Cardiac muscle cell (in vitro differentiated cells and primary cell): Measurements from ENCODE around the gene GPRASP3. TPM values are rescaled to one million over a fixed set of nuclear protein-coding genes. Genes with fewer than 3 reads are reported as not detected.
"Not testable (repeated sequence)": the region's sequence is repeated elsewhere in the genome, so short reads cannot be mapped to it uniquely, and the experiment has no call there.

Experiments
- DNase-seq, 2 donors: peaks; one replicate each; pipeline versions ENCODE4 v3.0.0 to v3.0.0-alpha.2; 2010 to 2017; ENCODE audit warnings: low read depth in 1 of 2, low spot score in 1 of 2
- H3K27ac ChIP-seq: fragments of 200-600 bp; sonication (generic); 2 replicates; pipeline ENCODE4 v1.5.1; 2016
- H3K27me3 ChIP-seq: fragments of 200-600 bp; sonication (generic); 2 replicates; pipeline ENCODE4 v1.6.0; 2016; ENCODE audit warnings: control low read depth
- H3K36me3 ChIP-seq: fragments of 200-600 bp; sonication (generic); 2 replicates; pipeline ENCODE4 v1.5.1; 2016; ENCODE audit warnings: control low read depth
- H3K4me1 ChIP-seq: fragments of 200-600 bp; sonication (generic); 2 replicates; pipeline ENCODE4 v1.8.1; 2017; ENCODE audit warnings: low read depth, mild to moderate bottlenecking, mixed run types
- H3K4me3 ChIP-seq: fragments of 200-600 bp; sonication (generic); 2 replicates; pipeline ENCODE4 v1.5.1; 2016; ENCODE audit warnings: mild to moderate bottlenecking
- H3K9me3 ChIP-seq: fragments of 200-600 bp; sonication (generic); 2 replicates; pipeline ENCODE4 v1.5.1; 2017; ENCODE audit warnings: low read depth, mild to moderate bottlenecking, control low read depth
- CTCF ChIP-seq: IDR thresholded peaks from 2 replicates; pipeline ENCODE4 v1.5.1; 2012; ENCODE audit warnings: low read depth, mild to moderate bottlenecking, low read length
- polyA plus RNA-seq: library from polyadenylated mRNA; unstranded; fragments of >200 nt; fragmentation: Nextera tagmentation; extraction: Ambion mirVana; gene quantifications from 2 replicates; pipeline ENCODE4 v1.2.1, GENCODE V29; 2016
- total RNA-seq: library from RNA; depleted of rRNA; stranded (reverse); fragments of >200 nt; gene quantifications from 2 replicates; pipeline ENCODE4 v1.2.3, GENCODE V29; 2016

The GPRASP3 gene
- total RNA-seq, result 5.2 and 12.7 TPM in 2 replicates
- 8.9 and 9.6 TPM in 2 replicates for polyA plus RNA-seq

- H3K27me3 ChIP-seq, result no peaks in the 10 kb centered on the region
- DNase-seq, result peak in 1 of 2 donors; percentile 65
- no peaks in the 10 kb centered on the region for H3K36me3 ChIP-seq
- no peaks in the 10 kb centered on the region for H3K4me1 ChIP-seq
- no peak within 1 kb of the TSS for H3K27ac ChIP-seq
- H3K9me3 ChIP-seq, result no peaks in the 10 kb centered on the region
- no peak for TF ChIP-seq CTCF
- H3K4me3 ChIP-seq, result no peak within 1 kb of the TSS
Measured at GRCh38 chrX:102720237-102721168, at the start of gene GPRASP3. Gene GPRASP3 (plus strand): TSS chrX:102720743. CDS start chrX:102748996, 28,253 bp downstream.

GRCh38 chrX:102672856-102673255 is 47.7 kb upstream of the GPRASP3 start:
- Histone ChIP-seq H3K4me1 (no peaks in the 10 kb centered on the region), H3K9me3 (no peaks in the 10 kb centered on the region), H3K27ac (no peak overlapping the region), H3K4me3 (no peak overlapping the region), H3K36me3 (no peaks in the 10 kb centered on the region), H3K27me3 (no peaks in the 10 kb centered on the region)
- DNase-seq, result peak in 1 of 2 donors; percentile 77
- TF ChIP-seq CTCF, result no peak

DNA sequence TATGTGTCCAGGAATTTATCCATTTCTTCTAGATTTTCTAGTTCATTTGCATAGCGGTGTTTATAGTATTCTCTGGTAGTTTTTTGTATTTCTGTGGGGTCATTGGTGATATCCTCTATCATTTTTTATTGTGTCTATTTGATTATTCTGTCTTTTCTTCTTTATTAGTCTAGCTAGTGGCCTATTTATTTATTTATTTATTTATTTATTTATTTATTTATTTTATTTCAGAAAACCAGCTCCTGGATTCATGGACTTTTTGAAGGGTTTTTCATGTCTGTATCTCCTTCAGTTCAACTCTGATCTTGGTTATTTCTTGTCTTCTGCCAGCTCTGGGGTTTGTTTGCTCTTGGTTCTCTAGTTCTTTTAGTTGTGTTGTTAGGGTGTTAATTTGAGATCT is 43.1 kb upstream of the GPRASP3 start:
- DNase-seq, H3K4me1 ChIP-seq, H3K27me3 ChIP-seq, H3K36me3 ChIP-seq, H3K9me3 ChIP-seq, H3K27ac ChIP-seq, H3K4me3 ChIP-seq: not testable (repeated sequence)

- H3K27me3 ChIP-seq, result no peaks in the 10 kb centered on the region
- DNase-seq, result peak in 1 of 2 donors; percentile 4
- no peaks in the 10 kb centered on the region for H3K36me3 ChIP-seq
- TF ChIP-seq CTCF, result no peak
- no peak overlapping the region for H3K27ac ChIP-seq
- H3K9me3 ChIP-seq, result no peaks in the 10 kb centered on the region
- no peaks in the 10 kb centered on the region for H3K4me1 ChIP-seq
- no peak overlapping the region for H3K4me3 ChIP-seq
Measured at GRCh38 chrX:102684772-102685520, 35.6 kb upstream of the GPRASP3 start.

DNA sequence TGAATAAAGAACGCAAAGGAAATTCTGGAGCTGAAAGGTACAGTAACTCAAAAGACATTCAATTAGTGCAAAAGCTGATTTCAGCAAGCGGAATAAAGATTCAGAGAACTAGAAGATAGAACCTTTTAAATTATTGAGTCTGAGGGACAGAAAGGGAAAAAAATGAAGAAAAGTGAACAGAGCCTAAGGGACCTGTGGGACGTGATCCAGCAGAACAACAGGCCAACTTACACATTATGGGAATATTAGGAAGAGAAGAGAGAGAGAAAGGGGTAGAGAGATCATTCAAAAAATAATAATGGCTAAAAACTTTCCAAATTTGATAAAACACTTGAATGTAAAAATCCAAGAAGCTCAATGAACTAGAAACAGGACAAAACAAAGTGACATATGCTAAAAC is 25.8 kb upstream of the GPRASP3 start:
- Histone ChIP-seq H3K4me1 (no peaks in the 10 kb centered on the region), H3K27ac (no peak overlapping the region), H3K9me3 (no peaks in the 10 kb centered on the region), H3K27me3 (no peaks in the 10 kb centered on the region), H3K36me3 (peaks cover 3% of the 10 kb centered on the region), H3K4me3 (no peak overlapping the region)
- no peak for TF ChIP-seq CTCF
- DNase-seq, result no peak
